ENCODE measurements around the gene MAPK8. TPM values are rescaled to one million over a fixed set of nuclear protein-coding genes. Genes with fewer than 3 reads are reported as not detected.
"Not testable (repeated sequence)": the region's sequence is repeated elsewhere in the genome, so short reads cannot be mapped to it uniquely, and the experiment has no call there.

Gene MAPK8
- polyA plus RNA-seq, 1 experiment: 31.2 TPM

GRCh38 chr10:48343921-48344598 lies 37.6 kb downstream of the MAPK8 start:
- no peak overlapping the region for H3K4me3 ChIP-seq (ENCODE audit: low read depth, low read length)
- CTCF ChIA-PET: interaction anchor here (1.0 to 1.1 kb wide), 2 partner anchors 34 to 314 kb away, joined by 3 read pairs; no protein-coding TSS in a partner anchor
- no peaks in the 10 kb centered on the region for H3K36me3 ChIP-seq (ENCODE audit: control insufficient read depth, insufficient read depth, low read length)
- no peak for TF ChIP-seq CTCF (IDR thresholded peaks at IDR 0.05; ENCODE audit: insufficient read depth, low read depth, low read length)
- POLR2A ChIA-PET: interaction anchor here (0.5 kb wide), 1 partner anchor 34 kb away, joined by 3 read pairs; no protein-coding TSS in a partner anchor
- H3K27me3 ChIP-seq (ENCODE audit: control insufficient read depth, insufficient read depth, low read length): no peaks in the 10 kb centered on the region
- no peak for DNase-seq (ENCODE audit: low read depth)

GRCh38 chr10:48346248-48346647 lies 39.8 kb downstream of the MAPK8 start:
- DNase-seq (ENCODE audit: low read depth); POLR2A ChIA-PET; H3K27me3 ChIP-seq (ENCODE audit: control insufficient read depth, insufficient read depth, low read length); H3K36me3 ChIP-seq (ENCODE audit: control insufficient read depth, insufficient read depth, low read length); H3K4me3 ChIP-seq (ENCODE audit: low read depth, low read length): not testable (repeated sequence)
- CTCF ChIA-PET: interaction anchor here (1.5 kb wide), 1 partner anchor 17 kb away, joined by 5 read pairs; no protein-coding TSS in a partner anchor
- TF ChIP-seq CTCF (IDR thresholded peaks at IDR 0.05; ENCODE audit: insufficient read depth, low read depth, low read length): 0 out of 2 replicates have a peak, but pooled peaks have one; percentile 2

- H3K4me3 ChIP-seq (ENCODE audit: low read depth, low read length); H3K27me3 ChIP-seq (ENCODE audit: control insufficient read depth, insufficient read depth, low read length); H3K36me3 ChIP-seq (ENCODE audit: control insufficient read depth, insufficient read depth, low read length); DNase-seq (ENCODE audit: low read depth); POLR2A ChIA-PET; CTCF ChIA-PET: not testable (repeated sequence)
These were observed 41.1 kb downstream of the MAPK8 start for GRCh38 chr10:48347539-48347938.

GRCh38 chr10:48347943-48348342 lies 41.5 kb downstream of the MAPK8 start:
- POLR2A ChIA-PET; H3K4me3 ChIP-seq (ENCODE audit: low read depth, low read length); H3K36me3 ChIP-seq (ENCODE audit: control insufficient read depth, insufficient read depth, low read length); CTCF ChIA-PET; H3K27me3 ChIP-seq (ENCODE audit: control insufficient read depth, insufficient read depth, low read length); DNase-seq (ENCODE audit: low read depth): not testable (repeated sequence)

GRCh38 chr10:48353246-48353645 lies 46.8 kb downstream of the MAPK8 start:
- Histone ChIP-seq H3K27me3 (ENCODE audit: control insufficient read depth, insufficient read depth, low read length) (no peaks in the 10 kb centered on the region), H3K36me3 (ENCODE audit: control insufficient read depth, insufficient read depth, low read length) (no peaks in the 10 kb centered on the region), H3K4me3 (ENCODE audit: low read depth, low read length) (no peak overlapping the region)
- no peak for DNase-seq (ENCODE audit: low read depth)
- ChIA-PET CTCF (interaction anchor here (1.7 to 2.1 kb wide), 2 partner anchors 172 to 303 kb away, joined by 3 to 13 read pairs; no protein-coding TSS in a partner anchor), POLR2A (no interaction called here)
- no peak for TF ChIP-seq CTCF (IDR thresholded peaks at IDR 0.05; ENCODE audit: insufficient read depth, low read depth, low read length)

- no peak for TF ChIP-seq CTCF (IDR thresholded peaks at IDR 0.05; ENCODE audit: insufficient read depth, low read depth, low read length)
- ChIA-PET CTCF (no interaction called here), POLR2A (no interaction called here)
- DNase-seq (ENCODE audit: low read depth): no peak
- H3K4me3 ChIP-seq (ENCODE audit: low read depth, low read length): no peak overlapping the region
- H3K27me3 ChIP-seq (ENCODE audit: control insufficient read depth, insufficient read depth, low read length): no peaks in the 10 kb centered on the region
- H3K36me3 ChIP-seq (ENCODE audit: control insufficient read depth, insufficient read depth, low read length): no peaks in the 10 kb centered on the region
These were observed 51.2 kb downstream of the MAPK8 start for GRCh38 chr10:48357631-48358030.

All from BJ (cell line).